Thyroid gland (tissue), 4 donors: Measurements from ENCODE around the gene CDYL. TPM values are rescaled to one million over a fixed set of nuclear protein-coding genes. Genes with fewer than 3 reads are reported as not detected.

ENCODE experiments used
- DNase-seq, 2 donors: peaks; one replicate each; pipeline ENCODE4 v3.0.0-alpha.2; 2019
- H3K27ac ChIP-seq, 3 donors: fragments of 200-600 bp; sonication (generic); 1 replicate in 2 of 3; 2 replicates in 1 of 3; pipeline ENCODE4 v1.5.1; 2016 to 2019; ENCODE audit warnings: mild to moderate bottlenecking in 1 of 3, moderate library complexity in 1 of 3
- H3K27me3 ChIP-seq: fragments of 200-600 bp; sonication (generic); one replicate; pipeline ENCODE4 v1.5.1; 2019
- H3K36me3 ChIP-seq, 2 donors: fragments of 200-600 bp; sonication (generic); one replicate each; pipeline ENCODE4 v1.5.1; 2016 to 2019
- H3K4me1 ChIP-seq, 2 donors: fragments of 200-600 bp; sonication (generic); one replicate each; pipeline ENCODE4 v1.5.1; 2017 to 2019
- H3K4me3 ChIP-seq, 3 donors: fragments of 200-600 bp; sonication (generic); replicated peaks in 1 of 3; 1 replicate in 2 of 3; 2 replicates in 1 of 3; pipeline ENCODE4 v1.5.1; 2016; ENCODE audit warnings: mild to moderate bottlenecking in 1 of 3
- H3K9me3 ChIP-seq: fragments of 200-600 bp; sonication (generic); one replicate; pipeline ENCODE4 v1.5.1; 2017
- CTCF ChIP-seq, 6 experiments: fragments of 200-600 bp in 3 of 6; fragments of 450-650 bp in 3 of 6; sonication (generic) in 3 of 6; IDR thresholded peaks; one replicate each; pipeline ENCODE4 v1.5.1; 2016 to 2019; ENCODE audit warnings: antibody characterized with exemption in 6 of 6, mild to moderate bottlenecking in 2 of 6, inconsistent platforms in 1 of 6, moderate library complexity in 1 of 6
- POLR2A ChIP-seq, 2 donors: fragments of 450-650 bp; IDR thresholded peaks; one replicate each; pipeline ENCODE4 v1.6.1; 2017; ENCODE audit warnings: antibody characterized with exemption in 2 of 2, mild to moderate bottlenecking in 2 of 2, moderate library complexity in 1 of 2
- WGBS, 2 donors: methylation state at CpG; one replicate each; pipeline ENCODE4 v1.1.5; 2017; 5-methylcytosine and 5-hydroxymethylcytosine counted together
- intact Hi-C: fragments of 100-400 bp; cut with DNase I; formaldehyde crosslinking; loops from one replicate; pipeline ENCODE4 v1.15.1; 2023
- total RNA-seq, 4 donors: library from RNA; depleted of rRNA; stranded (reverse); fragments of >200 nt; gene quantifications; one replicate each; pipeline ENCODE4 v1.2.3, GENCODE V29; 2016

The CDYL gene
- total RNA-seq, 4 donors from 2014 or later = 22.6 to 61.4 (median 43.7) TPM

- Histone ChIP-seq H3K9me3 (no peaks in the 10 kb centered on the region), H3K36me3 (no peaks in the 10 kb centered on the region), H3K4me1 (peaks cover 9 to 18% of the 10 kb centered on the region in 2 donors), H3K27me3 (no peaks in the 10 kb centered on the region), H3K4me3 (no peak overlapping the region), H3K27ac (no peak overlapping the region)
- no peak for DNase-seq
- no peak for TF ChIP-seq CTCF (IDR thresholded peaks at IDR 0.05)
- 81 to 83% methylated on average over 10 of the region's 10 CpGs for WGBS, 2 donors
- intact Hi-C loops = no loop called here
Observed at GRCh38 chr6:4913705-4914419, 137.7 kb downstream of the CDYL start.

GRCh38 chr6:4914420-4915159, 138.4 kb downstream of the CDYL start:
- 69 to 78% methylated on average over 14 of the region's 14 CpGs for WGBS, 2 donors
- intact Hi-C loops = no loop called here
- DNase-seq = no peak
- no peaks in the 10 kb centered on the region for H3K27me3 ChIP-seq
- no peaks in the 10 kb centered on the region for H3K9me3 ChIP-seq
- no peak overlapping the region for H3K27ac ChIP-seq
- H3K36me3 ChIP-seq = no peaks in the 10 kb centered on the region
- H3K4me3 ChIP-seq = no peak overlapping the region
- H3K4me1 ChIP-seq = peaks cover 9 to 18% of the 10 kb centered on the region in 2 donors
- TF ChIP-seq CTCF (IDR thresholded peaks at IDR 0.05) (no peak), POLR2A (IDR thresholded peaks at IDR 0.05) (no peak)

GRCh38 chr6:4916954-4917561, 140.9 kb downstream of the CDYL start:
- peaks cover 0 to 8% of the 10 kb centered on the region in 2 donors for H3K4me1 ChIP-seq
- H3K27me3 ChIP-seq = no peaks in the 10 kb centered on the region
- TF ChIP-seq POLR2A (IDR thresholded peaks at IDR 0.05) (no peak), CTCF (IDR thresholded peaks at IDR 0.05) (no peak)
- no peak overlapping the region for H3K4me3 ChIP-seq
- 58 to 77% methylated on average over 5 of the region's 5 CpGs for WGBS, 2 donors
- no peak for DNase-seq
- H3K27ac ChIP-seq = no peak overlapping the region
- intact Hi-C loops = no loop called here
- H3K9me3 ChIP-seq = no peaks in the 10 kb centered on the region
- no peaks in the 10 kb centered on the region for H3K36me3 ChIP-seq

GRCh38 chr6:4920914-4921410, 144.8 kb downstream of the CDYL start:
- intact Hi-C loops = no loop called here
- no peak overlapping the region for H3K4me3 ChIP-seq
- no peaks in the 10 kb centered on the region for H3K9me3 ChIP-seq
- H3K36me3 ChIP-seq = no peaks in the 10 kb centered on the region
- TF ChIP-seq CTCF (IDR thresholded peaks at IDR 0.05) (no peak), POLR2A (IDR thresholded peaks at IDR 0.05) (no peak)
- no peak overlapping the region for H3K27ac ChIP-seq
- WGBS, 2 donors = 95 to 96% methylated on average over 5 of the region's 5 CpGs
- no peaks in the 10 kb centered on the region for H3K27me3 ChIP-seq
- DNase-seq = no peak
- H3K4me1 ChIP-seq = peaks cover 6 to 9% of the 10 kb centered on the region in 2 donors
